ENCODE data around the gene C3orf33.
A peak's percentile ranks its signal among the peaks of the same experiment; 100 is the strongest.

Gene C3orf33

GRCh38 chr3:155782390-155782953 lies 23.6 kb downstream of the C3orf33 start:
- no peak for DNase-seq

GRCh38 chr3:155780291-155780690 lies 25.8 kb downstream of the C3orf33 start:
- no peak for DNase-seq

GRCh38 chr3:155778462-155778861 lies 27.6 kb downstream of the C3orf33 start:
- no peak for DNase-seq

- no peak for DNase-seq
Measured at GRCh38 chr3:155772801-155773200, 33.3 kb downstream of the C3orf33 start.

DNA sequence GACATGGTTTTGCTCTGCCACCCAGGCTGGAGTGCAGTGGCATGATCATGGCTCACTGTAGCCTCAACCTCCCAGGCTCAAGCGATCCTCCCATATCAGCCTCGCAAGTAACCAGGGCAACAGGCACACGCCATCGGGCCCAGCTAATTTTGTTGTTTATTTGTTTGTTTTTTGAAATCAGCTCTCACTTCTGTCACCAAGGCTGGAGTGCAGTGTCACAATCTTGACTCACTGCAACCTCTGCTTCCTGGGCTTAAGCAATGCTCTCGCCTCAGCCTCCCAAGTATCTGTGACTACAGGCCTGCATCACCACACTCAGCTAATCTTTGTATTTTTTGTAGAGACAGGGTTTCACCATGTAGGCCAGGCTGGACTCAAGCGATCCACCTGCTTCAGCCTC lies 35.0 kb downstream of the C3orf33 start:
- DNase-seq, result no peak

GRCh38 chr3:155766206-155766605 lies 39.9 kb downstream of the C3orf33 start:
- DNase-seq, result no peak

DNA sequence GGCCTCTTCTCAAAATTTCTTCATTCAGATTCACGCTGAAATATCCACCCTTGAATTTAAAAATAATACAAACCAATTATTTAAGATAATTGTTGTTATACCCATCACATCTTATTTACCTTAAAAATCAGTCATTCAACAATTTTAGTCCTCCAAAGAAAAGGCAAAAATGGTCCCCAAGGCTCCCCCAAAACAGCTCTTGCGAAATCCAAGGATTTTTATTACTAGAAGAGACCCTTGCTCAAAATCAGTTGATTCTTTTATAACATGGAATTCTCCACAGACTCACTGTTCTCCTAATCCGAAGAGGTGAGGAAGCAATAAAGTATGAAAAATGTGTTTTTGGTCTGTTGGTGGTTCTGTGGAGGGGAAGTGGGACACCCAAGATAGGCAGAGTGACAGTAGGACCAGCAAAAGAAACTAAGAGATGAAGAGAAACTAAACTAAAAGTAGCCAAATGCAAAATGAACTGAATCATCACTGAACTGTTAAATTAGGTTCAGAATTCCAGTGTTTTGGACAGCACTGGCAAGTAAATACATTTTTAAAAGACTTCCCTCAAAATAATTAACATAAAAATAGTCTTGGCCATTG lies 42.1 kb downstream of the C3orf33 start:
- DNase-seq, result no peak

GRCh38 chr3:155760653-155761052 lies 45.4 kb downstream of the C3orf33 start:
- no peak for DNase-seq

DNA sequence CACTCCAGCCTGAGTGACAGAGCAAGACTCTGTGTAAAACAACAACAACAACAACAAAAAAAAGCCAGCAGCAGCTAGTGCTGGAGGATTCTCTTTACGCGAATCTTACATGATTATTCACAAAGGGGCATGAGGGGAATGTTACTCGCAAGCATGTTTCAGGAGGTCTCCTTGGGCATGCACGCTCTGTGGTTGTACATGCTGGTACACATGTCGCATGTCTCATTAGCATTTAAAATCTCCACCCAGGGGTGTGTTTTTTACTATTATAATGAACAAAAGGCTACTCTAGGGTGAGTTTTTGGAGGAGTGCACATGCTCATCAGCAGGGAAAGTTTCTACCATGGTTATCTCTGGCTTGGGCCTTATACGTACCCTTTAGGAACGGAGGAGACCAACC lies 48.5 kb downstream of the C3orf33 start:
- DNase-seq, result no peak

DNA sequence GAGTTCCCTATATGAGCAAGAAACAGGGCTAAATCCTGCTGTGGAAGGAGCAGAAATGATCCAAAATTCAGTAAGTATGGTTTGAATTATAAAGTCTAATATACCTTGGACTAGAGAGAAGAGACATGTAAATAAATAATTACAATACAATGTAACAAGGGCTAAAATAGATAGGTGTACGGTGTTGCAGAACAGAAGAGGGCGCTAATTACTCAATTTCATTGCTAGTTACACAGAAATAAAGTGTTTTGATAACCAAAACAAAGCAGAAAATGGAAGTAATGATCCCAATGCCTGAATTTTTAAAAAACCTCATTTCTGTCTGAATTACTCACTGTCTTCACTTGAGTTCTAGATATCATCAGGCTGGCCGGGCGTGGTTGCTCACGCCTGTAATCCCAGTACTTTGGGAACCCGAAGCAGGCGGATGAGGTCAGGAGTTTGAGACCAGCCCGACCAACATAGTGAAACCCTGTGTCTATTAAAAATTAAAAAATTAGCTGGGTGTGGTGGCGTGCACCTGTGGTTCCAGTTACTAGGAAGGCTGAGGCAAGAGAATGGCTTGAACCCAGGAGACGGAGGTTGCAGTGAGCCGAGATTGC lies 52.9 kb downstream of the C3orf33 start:
- DNase-seq, result no peak

DNA sequence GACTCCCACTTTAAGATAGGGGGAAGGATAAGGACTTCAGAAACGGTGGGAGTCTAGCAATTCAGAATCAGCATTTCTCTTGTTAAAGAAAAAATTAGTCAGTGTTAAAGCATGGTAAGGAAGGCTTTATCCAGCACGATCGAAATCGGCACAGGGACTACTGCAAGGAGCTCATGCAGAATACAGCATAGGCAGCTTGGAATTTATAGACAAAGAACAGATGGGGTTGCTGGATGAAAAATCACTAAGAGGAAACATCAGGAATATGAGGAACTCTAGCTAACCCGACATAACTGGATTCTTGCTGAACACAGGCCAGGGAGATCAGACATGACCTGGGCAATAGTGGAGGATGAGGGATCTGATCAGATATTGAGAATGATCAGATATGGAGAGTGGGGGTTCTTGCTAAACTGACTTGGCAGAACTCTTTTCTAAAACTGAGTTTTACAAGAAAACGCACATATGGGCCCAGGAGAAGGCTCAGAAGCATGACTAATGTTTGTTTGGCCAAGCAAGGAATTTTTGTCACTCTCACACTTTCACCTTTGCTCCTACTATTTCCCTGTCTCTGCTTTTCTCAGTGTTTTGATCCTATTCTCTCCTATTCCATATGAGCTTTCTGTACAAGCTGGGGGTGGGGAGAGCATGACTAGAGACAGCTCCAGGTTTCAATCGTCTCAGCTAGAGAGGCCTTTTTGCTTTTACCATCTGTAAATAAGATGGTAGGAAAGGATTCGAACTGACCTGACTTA lies 57.3 kb downstream of the C3orf33 start:
- no peak for DNase-seq

GRCh38 chr3:155747946-155748290 lies 58.2 kb downstream of the C3orf33 start:
- no peak for DNase-seq

- no peak for DNase-seq
Measured at GRCh38 chr3:155747286-155747945, 58.7 kb downstream of the C3orf33 start.

DNA sequence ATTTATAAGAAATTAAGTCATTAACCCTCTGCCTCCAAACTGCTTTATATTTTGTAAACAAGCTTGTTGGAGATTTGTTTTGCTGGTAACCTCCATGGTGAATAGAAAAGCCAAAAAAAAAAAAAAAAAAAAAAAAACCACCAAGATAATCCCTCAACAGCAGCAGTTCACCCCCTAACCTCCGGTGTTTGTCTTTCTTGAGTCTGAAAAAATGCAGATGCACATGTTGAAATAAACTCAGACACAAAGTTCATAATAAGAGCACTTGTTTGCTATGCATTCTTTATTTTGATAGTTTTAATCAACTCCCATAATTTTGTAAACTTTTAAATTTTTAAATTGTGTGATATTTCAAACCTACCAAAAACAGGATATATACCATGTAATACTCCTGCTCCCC lies 59.4 kb downstream of the C3orf33 start:
- no peak for DNase-seq

DNA sequence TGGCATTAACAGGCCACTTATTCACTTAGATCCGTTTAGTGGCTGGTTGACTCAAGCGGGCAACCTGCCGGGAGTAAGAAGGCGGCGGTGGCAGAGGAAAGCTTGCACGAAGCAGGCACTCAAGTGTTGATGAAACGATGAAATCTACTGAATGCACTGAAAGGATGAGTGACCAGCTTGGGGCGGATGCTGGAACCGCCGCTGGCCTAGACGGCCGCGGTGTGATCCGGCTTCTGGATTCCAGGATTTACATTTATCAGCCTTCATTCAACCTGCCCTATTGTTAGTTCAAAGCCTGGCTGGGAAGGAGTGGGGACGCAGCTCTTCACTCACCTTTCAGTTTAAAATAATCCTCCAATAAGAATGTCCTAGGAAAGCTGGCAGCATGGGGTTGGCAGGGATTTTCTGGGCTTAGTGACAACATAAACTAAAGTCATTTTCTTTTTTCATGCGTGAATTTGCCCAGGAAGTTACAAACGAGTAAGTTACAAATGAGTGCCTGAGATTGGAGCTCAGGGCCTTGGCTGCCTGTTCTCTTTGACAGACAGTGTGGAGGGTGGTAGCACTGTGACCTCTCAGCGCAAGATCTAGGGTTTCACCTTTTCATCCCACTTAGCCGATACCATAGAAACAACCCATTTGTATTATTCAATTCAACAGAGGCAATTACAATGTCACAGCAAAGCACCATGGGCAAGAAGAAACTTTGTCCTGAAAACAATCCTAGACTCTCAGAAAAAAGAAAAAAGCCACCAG lies 60.1 kb downstream of the C3orf33 start:
- DNase-seq, result no peak

- peak; percentile 17 for DNase-seq
Measured at GRCh38 chr3:155744626-155745324, 61.3 kb downstream of the C3orf33 start, which contains the start of gene PLCH1. PLCH1 (minus strand) TSS chr3:155745071; CDS start chr3:155704224, 40,847 bp downstream.

DNA sequence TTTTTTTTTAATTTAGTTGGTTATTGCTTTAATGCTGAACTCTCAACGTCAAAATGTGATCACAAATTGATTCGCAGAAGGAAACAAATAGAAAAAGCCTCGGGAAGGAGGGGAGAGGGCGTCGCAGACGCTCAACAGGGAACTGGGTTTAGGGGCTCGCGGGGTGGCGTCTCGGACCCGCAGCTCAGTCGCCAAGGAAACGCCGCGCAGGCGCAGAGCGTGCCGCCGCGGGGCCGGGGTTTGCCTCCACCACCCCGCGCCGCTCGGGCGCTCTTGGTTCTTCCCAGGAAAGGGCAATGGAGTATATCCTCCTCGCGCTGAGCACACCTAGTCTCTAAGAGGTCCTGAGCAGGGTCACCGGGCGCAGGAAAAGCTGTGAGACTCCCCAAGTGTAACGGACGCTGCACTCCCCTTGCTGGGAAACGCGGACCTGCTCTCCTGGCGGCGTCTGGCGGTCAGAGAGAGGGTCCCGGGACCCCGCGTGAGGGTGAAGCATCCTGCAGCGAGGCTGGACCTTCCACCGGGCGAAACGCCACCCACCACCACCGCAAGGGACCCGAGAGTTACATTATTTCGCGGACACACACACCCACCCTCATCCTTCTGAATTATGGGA lies 62.0 kb downstream of the C3orf33 start:
- no peak for DNase-seq

- no peak for DNase-seq
Measured at GRCh38 chr3:155743606-155744005, 62.5 kb downstream of the C3orf33 start.

- no peak for DNase-seq
Measured at GRCh38 chr3:155742349-155742965, 63.6 kb downstream of the C3orf33 start.

GRCh38 chr3:155741603-155742002 lies 64.5 kb downstream of the C3orf33 start:
- DNase-seq, result no peak

- no peak for DNase-seq
Measured at GRCh38 chr3:155741101-155741500, 65.0 kb downstream of the C3orf33 start.
